HFFc6 (cell line): ENCODE data around the gene ONECUT1. TPM values are rescaled to one million over a fixed set of nuclear protein-coding genes. Genes with fewer than 3 reads are reported as not detected.

Experiments
- DNase-seq: peaks from one replicate; pipeline ENCODE4 v3.0.0-alpha.2; 2018
- H3K27ac Mint-ChIP-seq: 2 replicates; pipeline ENCODE4 v1.8.0; 2020; ENCODE audit warnings: mild to moderate bottlenecking, mixed read lengths
- H3K27me3 Mint-ChIP-seq: 2 replicates; pipeline ENCODE4 v1.8.0; 2021; ENCODE audit warnings: mild to moderate bottlenecking, moderate library complexity, mixed read lengths; ENCODE audit not compliant: insufficient read depth
- H3K36me3 Mint-ChIP-seq: 2 replicates; pipeline ENCODE4 v1.8.0; 2021; ENCODE audit warnings: low read depth, mixed read lengths
- H3K4me1 Mint-ChIP-seq: 2 replicates; pipeline ENCODE4 v1.8.0; 2020; ENCODE audit warnings: low read depth, mixed read lengths
- H3K4me3 Mint-ChIP-seq: 2 replicates; pipeline ENCODE4 v1.8.0; 2020; ENCODE audit warnings: mild to moderate bottlenecking, moderate library complexity, mixed read lengths
- H3K9me3 Mint-ChIP-seq: 2 replicates; pipeline ENCODE4 v1.8.0; 2020; ENCODE audit warnings: mild to moderate bottlenecking, mixed read lengths
- CTCF ChIP-seq: fragments of 200-600 bp; sonication (generic); IDR thresholded peaks from 2 replicates; pipeline ENCODE4 v1.5.0; 2021; ENCODE audit warnings: antibody characterized with exemption, mild to moderate bottlenecking
- total RNA-seq, 6 experiments: library from RNA; stranded (reverse); fragmentation: NEBNext Ultra II Directional; extraction: Animal tissue kit (Norgen Biotek cat#: 25700); gene quantifications; 2 replicates in 1 of 6; 3 replicates in 5 of 6; pipeline ENCODE4 v1.2.3, GENCODE V29; 2021

Gene ONECUT1
- total RNA-seq, 6 experiments from 2014 or later: 0.16 to 0.38 (median 0.23) TPM; not detected in 2

- TF ChIP-seq CTCF: no peak
- H3K4me1 Mint-ChIP-seq: no peaks in the 10 kb centered on the region
- no peak for DNase-seq
- no peak overlapping the region for H3K4me3 Mint-ChIP-seq
- no peaks in the 10 kb centered on the region for H3K9me3 Mint-ChIP-seq
- no peak overlapping the region for H3K27ac Mint-ChIP-seq
- no peaks in the 10 kb centered on the region for H3K36me3 Mint-ChIP-seq
- peaks cover 40% of the 10 kb centered on the region for H3K27me3 Mint-ChIP-seq
Observed at GRCh38 chr15:52762621-52763020, 27.5 kb downstream of the ONECUT1 start.

- peaks cover 34% of the 10 kb centered on the region for H3K27me3 Mint-ChIP-seq
- no peaks in the 10 kb centered on the region for H3K9me3 Mint-ChIP-seq
- DNase-seq: no peak
- H3K4me3 Mint-ChIP-seq: no peak overlapping the region
- no peak overlapping the region for H3K27ac Mint-ChIP-seq
- no peaks in the 10 kb centered on the region for H3K36me3 Mint-ChIP-seq
- no peaks in the 10 kb centered on the region for H3K4me1 Mint-ChIP-seq
- no peak for TF ChIP-seq CTCF
Observed at GRCh38 chr15:52760562-52760961, 29.6 kb downstream of the ONECUT1 start.

GRCh38 chr15:52759969-52760368 lies 30.2 kb downstream of the ONECUT1 start:
- no peaks in the 10 kb centered on the region for H3K4me1 Mint-ChIP-seq
- H3K4me3 Mint-ChIP-seq: no peak overlapping the region
- no peak overlapping the region for H3K27ac Mint-ChIP-seq
- H3K27me3 Mint-ChIP-seq: peaks cover 31% of the 10 kb centered on the region
- no peak for DNase-seq
- no peaks in the 10 kb centered on the region for H3K36me3 Mint-ChIP-seq
- no peaks in the 10 kb centered on the region for H3K9me3 Mint-ChIP-seq
- no peak; the same call in 1 of the 2 replicates for TF ChIP-seq CTCF

GRCh38 chr15:52757496-52757895 lies 32.6 kb downstream of the ONECUT1 start:
- no peak for DNase-seq
- Mint-ChIP-seq H3K27me3 (peaks cover 23% of the 10 kb centered on the region), H3K27ac (no peak overlapping the region), H3K4me3 (no peak overlapping the region), H3K4me1 (no peaks in the 10 kb centered on the region), H3K9me3 (no peaks in the 10 kb centered on the region), H3K36me3 (no peaks in the 10 kb centered on the region)
- TF ChIP-seq CTCF: no peak

- no peak for DNase-seq
- Mint-ChIP-seq H3K27ac (no peak overlapping the region), H3K9me3 (no peaks in the 10 kb centered on the region), H3K36me3 (no peaks in the 10 kb centered on the region), H3K4me1 (peaks cover under 1% of the 10 kb centered on the region), H3K4me3 (no peak overlapping the region), H3K27me3 (peaks cover 10% of the 10 kb centered on the region)
- TF ChIP-seq CTCF: no peak
Observed at GRCh38 chr15:52751522-52751921, 38.6 kb downstream of the ONECUT1 start.

GRCh38 chr15:52749258-52749657 lies 40.9 kb downstream of the ONECUT1 start:
- Mint-ChIP-seq H3K27me3 (peaks cover 13% of the 10 kb centered on the region), H3K27ac (no peak overlapping the region)

More at GRCh38 chr15:52749258-52749657, 40.9 kb downstream of the ONECUT1 start:
- DNase-seq: no peak
- peaks cover 5% of the 10 kb centered on the region for H3K4me1 Mint-ChIP-seq
- TF ChIP-seq CTCF: no peak
- H3K9me3 Mint-ChIP-seq: no peaks in the 10 kb centered on the region
- no peaks in the 10 kb centered on the region for H3K36me3 Mint-ChIP-seq
- no peak overlapping the region for H3K4me3 Mint-ChIP-seq
